Amniotic epithelial cell (primary cell): Measurements from ENCODE around the gene CCDC66.
A peak's percentile ranks its signal among the peaks of the same experiment; 100 is the strongest.
"Not testable (repeated sequence)": the region's sequence is repeated elsewhere in the genome, so short reads cannot be mapped to it uniquely, and the experiment has no call there.

Source experiments
- DNase-seq: peaks from one replicate; pipeline ENCODE4 v3.0.0-alpha.2; 2010; ENCODE audit warnings: low read depth

The CCDC66 gene

GRCh38 chr3:56556908-56557830 is at the start of gene CCDC66:
Gene CCDC66 (plus strand): TSS chr3:56557175. CDS start chr3:56557243, 68 bp downstream.
- peak; percentile 90 for DNase-seq

DNA sequence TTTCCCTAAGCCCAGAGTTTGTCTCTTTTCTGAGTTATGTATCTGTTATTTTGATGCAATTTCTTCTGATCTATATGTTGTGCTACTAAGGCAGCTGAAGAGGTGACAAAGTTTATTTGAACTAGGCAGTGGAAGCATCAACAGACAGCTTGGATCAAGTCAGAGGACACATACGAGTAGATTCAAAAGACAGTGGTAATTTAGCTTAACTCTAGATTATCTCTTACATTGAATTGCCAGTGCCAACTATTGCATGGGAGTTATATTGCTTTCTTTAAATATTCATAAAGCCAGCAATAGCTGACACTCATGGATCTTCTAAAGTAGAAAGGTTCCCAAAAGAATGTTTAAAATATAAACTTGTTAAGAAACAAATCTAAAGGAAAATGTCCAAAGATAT is 37.3 kb upstream of the CCDC66 start:
- no peak for DNase-seq

DNA sequence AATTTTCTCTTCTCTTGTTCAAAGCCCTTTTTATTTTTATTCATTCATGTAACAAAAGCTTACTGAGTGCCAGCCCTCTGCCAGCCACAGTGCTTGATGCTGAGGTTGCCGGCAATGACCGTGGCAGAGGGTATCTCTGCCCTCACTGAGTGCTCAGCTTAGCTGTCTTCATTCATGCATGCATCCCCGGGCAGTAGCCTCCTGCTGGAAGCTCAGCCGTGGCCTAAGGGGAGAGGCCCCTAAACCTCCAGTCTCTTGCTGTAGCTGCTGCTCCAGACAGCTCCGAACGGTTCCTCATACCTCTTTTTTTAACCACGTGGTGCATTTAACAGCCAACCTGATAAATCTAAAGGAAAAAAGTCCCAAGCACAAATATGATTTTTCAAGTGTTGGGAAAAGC is 34.6 kb upstream of the CCDC66 start:
- no peak for DNase-seq

GRCh38 chr3:56525291-56525690 is 31.7 kb upstream of the CCDC66 start:
- DNase-seq, result no peak

GRCh38 chr3:56536735-56537134 is 20.2 kb upstream of the CCDC66 start:
- no peak for DNase-seq

- DNase-seq, result no peak
Observed at GRCh38 chr3:56547486-56547885, 9.5 kb upstream of the CCDC66 start.

DNA sequence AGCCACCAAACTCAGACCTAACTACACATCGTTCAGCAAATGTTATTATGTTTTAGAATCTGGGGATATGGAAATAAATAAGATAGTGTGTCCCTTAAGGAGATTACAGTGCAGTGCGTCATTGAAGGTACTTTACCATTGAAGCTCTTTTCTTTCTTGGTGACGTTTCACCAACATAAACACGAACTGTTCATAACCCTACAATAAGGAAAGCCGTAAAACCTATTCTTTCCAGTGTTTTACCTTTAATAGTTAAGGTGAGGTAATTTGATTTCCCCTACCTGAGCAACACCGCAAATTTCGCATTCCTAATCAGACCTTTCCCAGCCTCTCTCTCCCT is 826 bp downstream of the CCDC66 start:
- no peak for DNase-seq

DNA sequence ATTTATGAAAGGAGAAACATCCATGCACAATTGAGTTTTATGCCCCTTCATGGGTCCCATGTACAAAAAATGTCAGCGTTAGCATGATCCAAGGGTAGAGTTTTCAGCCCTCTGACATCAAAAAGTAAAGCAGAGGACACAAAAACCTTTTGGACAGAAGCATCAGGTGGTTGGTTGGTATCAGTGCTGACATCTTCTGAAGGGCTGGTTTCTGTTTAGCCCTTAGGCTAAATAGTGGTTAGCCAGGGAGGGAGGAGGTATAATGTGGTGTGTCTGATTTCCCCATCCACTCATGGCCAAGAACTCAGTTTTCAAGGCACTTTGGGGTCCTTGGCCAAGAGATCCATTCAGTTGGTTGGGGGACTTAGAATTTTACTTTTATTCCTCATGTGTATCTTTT is 16.5 kb downstream of the CCDC66 start:
- DNase-seq, result no peak

DNA sequence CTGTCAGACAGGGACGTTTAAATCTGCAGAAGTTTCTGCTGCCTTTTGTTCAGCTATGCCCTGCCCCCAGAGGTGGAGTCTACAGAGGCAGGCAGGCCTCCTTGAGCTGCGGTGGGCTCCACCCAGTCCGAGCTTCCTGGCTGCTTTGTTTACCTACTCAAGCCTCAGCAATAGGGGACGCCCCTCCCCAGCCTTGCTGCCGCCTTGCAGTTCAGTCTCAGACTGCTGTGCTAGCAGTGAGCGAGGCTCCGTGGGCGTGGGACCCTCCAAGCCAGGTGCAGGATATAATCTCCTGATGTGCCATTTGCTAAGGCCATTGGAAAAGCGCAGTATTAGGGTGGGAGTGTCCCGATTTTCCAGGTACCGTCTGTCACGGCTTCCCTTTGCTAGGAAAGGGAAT is 25.0 kb downstream of the CCDC66 start:
- DNase-seq, result not testable (repeated sequence)

- not testable (repeated sequence) for DNase-seq
Observed at GRCh38 chr3:56584275-56584674, 27.3 kb downstream of the CCDC66 start.

- peak; percentile 32 for DNase-seq
Observed at GRCh38 chr3:56590814-56591213, 33.8 kb downstream of the CCDC66 start.

DNA sequence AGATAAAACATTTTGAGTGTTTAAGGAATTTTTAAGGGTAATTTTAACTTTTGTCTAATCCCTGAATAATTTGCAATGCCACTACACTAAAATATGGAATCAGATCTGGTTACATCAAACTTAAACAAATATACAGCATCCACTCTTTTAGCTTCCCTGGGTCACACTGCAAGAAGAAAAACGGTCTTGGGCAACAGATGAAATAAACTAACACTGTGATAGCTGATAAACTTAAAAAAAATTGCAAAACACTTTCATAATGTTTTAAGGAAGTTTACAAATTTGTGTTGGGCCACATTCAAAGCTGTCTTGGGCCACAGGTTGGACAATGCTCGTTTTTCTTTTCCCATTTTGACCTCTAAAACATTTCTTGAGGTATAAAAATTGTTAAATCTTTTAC is 34.3 kb downstream of the CCDC66 start:
- DNase-seq, result peak; percentile 51

DNA sequence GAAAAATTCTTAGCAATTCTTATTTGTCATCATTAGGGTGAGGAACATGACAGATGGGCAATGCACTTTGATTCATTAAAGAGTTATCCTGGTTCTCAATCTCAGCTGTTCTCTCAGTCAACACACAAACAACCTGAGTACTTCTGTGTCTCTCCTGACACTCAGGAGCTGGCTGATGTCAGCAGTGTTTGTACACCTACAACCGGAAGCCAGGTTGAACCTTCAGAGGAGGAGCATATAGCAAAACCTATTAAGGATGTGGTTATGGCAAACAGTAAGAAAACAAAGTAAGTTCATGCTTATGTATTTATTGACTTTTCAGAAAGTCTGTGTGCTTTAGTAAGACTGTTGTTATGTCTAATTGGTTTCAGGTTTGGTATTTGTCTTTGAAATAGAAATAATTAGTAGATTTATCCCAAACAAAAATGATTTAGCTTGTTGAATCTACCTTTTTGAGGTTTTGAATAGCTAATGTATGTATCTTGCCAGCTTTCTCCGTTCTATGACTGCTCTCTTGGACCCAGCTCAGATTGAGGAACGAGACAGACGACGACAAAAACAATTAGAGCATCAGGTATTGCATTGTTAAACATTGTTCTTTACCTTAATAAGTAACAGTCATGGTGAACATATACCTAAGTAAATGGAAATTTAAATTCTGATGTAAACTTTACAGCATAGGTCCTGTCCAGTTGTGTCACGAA is 36.6 kb downstream of the CCDC66 start:
- DNase-seq, result no peak

DNA sequence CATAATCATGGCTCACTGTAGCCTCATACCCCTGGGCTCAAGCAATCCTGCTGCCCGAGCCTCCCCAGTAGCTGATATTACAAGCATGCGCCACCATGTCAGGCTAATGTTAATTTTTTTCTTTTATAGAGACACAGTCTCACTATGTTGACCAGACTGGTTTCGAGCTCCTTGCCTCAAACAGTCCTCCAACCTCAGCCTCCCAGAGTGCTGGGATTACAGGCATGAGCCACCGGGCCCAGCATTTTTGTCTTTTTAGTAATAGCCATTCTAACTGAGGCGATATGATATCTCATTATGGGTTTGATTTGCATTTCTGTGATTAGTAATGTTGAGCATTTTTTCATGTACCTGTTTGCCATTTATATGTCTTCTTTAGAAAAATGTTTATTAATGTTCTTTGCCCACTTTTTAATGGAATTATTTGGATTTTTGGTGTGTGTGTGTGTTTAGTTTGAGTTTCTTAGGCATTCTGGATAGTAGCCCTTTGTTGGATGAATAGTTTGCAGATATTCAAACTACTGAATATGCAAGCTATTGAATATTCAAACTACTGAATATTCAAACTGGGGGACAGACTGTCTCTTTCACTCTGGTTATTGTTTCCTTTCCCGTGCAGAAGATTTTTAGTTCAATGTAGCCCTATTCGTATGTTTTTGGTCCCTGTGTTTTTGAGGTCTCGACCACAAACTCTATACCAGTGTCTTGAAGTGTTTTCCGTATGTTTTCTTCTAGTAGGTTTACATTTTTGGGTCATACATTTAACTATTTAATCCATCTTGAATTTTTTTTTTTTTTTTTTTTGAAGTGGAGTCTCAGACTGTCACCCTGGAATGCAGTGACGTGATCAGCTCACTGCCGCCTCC is 39.2 kb downstream of the CCDC66 start:
- no peak for DNase-seq

DNA sequence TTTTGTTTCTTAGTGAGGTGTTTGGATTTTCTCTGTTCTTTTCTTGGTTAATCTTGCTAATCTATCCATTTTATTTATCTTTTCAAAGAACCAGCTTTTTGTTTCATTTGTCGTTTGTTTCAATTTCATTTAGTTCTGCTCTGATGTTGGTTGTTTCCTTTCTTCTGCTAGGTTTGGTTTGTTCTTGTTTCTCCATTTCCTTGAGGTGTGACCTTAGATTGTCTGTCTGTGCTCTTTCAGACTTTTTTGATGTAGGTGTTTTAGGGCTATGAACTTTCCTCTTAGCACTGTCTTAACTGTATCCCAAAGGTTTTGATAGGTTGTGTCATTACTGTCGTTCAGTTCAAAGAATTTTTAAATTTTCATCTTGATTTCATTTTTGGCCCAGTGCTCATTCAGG is 51.5 kb downstream of the CCDC66 start:
- not testable (repeated sequence) for DNase-seq

GRCh38 chr3:56610669-56611335 is 53.8 kb downstream of the CCDC66 start:
- no peak for DNase-seq

DNA sequence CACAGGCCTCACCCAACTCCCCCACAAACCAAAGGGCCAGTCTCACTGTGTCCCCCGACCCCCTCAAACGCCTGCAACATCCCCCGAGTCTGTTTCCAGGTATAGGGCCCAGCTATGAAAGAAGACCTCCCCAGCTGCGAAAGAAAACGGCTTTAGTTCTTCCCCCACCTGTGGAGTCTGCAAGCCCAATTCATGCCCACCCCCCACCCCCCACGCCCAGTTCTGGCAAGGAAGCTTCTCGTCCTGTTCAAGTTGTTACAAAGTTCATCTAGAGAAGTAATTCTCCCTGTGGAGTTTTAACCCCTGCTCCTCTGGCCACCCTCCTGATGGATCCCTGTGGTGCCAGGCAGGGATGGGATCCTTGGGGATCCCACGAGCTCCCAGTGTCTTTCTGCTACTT is 54.4 kb downstream of the CCDC66 start:
- DNase-seq, result no peak

DNA sequence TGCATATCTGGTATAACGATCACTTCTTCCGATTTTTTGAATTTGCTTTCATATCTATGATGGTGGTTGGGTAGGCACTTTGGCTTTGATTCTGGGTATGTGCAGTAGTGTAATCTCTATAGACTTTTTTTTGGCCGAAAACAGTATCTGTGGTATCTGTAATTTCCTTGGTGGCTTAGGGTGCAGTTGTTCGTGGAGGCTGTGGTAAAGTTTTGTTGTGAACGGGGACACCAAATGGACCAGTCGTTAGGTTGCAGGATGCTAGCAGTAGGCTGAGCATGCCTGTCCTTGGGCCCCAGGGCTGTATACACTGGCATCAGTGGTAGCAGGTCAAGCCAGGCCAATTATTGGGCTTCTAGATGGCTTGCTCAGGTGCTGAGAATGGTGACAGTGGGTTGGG is 55.2 kb downstream of the CCDC66 start:
- no peak for DNase-seq

- DNase-seq, result no peak
Observed at GRCh38 chr3:56613016-56613415, 56.0 kb downstream of the CCDC66 start.

GRCh38 chr3:56616478-56617006 is 59.6 kb downstream of the CCDC66 start:
- DNase-seq, result no peak

DNA sequence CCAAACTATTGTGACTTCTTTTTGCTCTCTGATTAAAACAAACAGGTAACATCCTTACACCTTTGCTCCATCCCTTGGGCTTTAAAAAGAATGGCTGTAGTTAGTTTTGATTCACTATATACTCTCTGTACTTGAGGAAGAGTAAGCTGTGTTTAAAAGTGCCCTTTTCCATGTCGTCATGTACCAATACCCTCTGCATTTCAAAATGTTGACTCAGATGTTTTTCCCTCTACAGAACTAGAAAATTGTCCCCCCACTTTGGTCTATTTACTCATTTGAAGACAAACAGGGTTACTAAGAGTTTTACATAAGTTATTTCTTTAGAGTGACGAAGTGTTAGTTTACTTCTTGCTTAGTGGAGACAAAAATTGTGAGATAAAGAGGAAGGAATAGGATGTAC is 63.4 kb downstream of the CCDC66 start:
- DNase-seq, result peak; percentile 83

DNA sequence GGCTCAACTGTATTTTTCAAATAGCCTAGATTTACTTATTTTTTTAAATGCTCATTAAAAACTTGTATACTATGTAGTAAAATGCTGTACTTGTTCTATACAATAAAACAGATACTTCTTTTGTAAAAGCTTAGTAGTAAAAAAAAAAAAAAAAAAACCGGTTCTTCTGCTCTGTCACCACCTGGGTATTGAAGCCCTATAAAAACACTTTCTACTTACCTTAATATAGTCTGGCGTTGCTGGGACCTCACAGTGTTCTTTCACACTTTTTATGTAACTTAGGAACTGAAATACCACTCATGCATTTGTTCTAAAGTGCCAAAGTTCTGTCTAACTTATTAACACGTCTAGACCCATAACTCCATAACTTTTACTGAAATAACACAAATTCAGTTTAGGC is 64.7 kb downstream of the CCDC66 start:
- DNase-seq, result no peak
